GM23338 (cell line): ENCODE results near the gene HCFC1.

Source experiments
- CREB1 ChIP-seq: fragments of 250-450 bp; sonication (Bioruptor Pico); IDR thresholded peaks from 2 replicates; pipeline ENCODE4 v1.5.0; 2020; ENCODE audit warnings: low read depth, mild to moderate bottlenecking, moderate library complexity
- CTCF ChIP-seq, 2 experiments: fragments of 200-600 bp in 1 of 2; sonication (generic) in 1 of 2; conservative IDR thresholded peaks; 2 replicates each; pipeline versions ENCODE4 v1.5.1 to v1.6.1; 2016 to 2017; ENCODE audit warnings: antibody characterized with exemption in 2 of 2, low read depth in 2 of 2, mild to moderate bottlenecking in 2 of 2, moderate library complexity in 1 of 2
- ETS1 ChIP-seq: IDR thresholded peaks from 2 replicates; pipeline ENCODE4 v1.6.1; 2016; ENCODE audit warnings: antibody characterized with exemption
- EZH2 ChIP-seq: fragments of 200-600 bp; sonication (generic); IDR thresholded peaks from one replicate; pipeline ENCODE4 v1.8.0; 2017; ENCODE audit warnings: antibody characterized with exemption, mild to moderate bottlenecking, low read depth; ENCODE audit not compliant: unreplicated experiment
- EZH2phosphoT487 ChIP-seq: fragments of 200-600 bp; sonication (generic); IDR thresholded peaks from one replicate; pipeline ENCODE4 v1.8.1; 2018; ENCODE audit warnings: antibody characterized with exemption; ENCODE audit not compliant: unreplicated experiment
- JUNB ChIP-seq: IDR thresholded peaks from one replicate; pipeline ENCODE4 v1.6.1; 2016; ENCODE audit warnings: antibody characterized with exemption; ENCODE audit not compliant: unreplicated experiment
- NANOG ChIP-seq: IDR thresholded peaks from 2 replicates; pipeline ENCODE4 v1.6.1; 2016; ENCODE audit warnings: antibody characterized with exemption, borderline replicate concordance
- POLR2AphosphoS5 ChIP-seq: IDR thresholded peaks from 2 replicates; pipeline ENCODE4 v1.6.1; 2016; ENCODE audit warnings: antibody characterized with exemption, low read depth
- ZNF114 ChIP-seq: fragments of 250-450 bp; sonication (Bioruptor Pico); IDR thresholded peaks from 2 replicates; pipeline ENCODE4 v1.5.0; 2020; ENCODE audit warnings: mild to moderate bottlenecking, moderate library complexity
- TF ChIP-seq, protein P1 (sequence below): IDR thresholded peaks from one replicate; pipeline ENCODE4 v1.6.1; 2018; ENCODE audit warnings: antibody characterized with exemption; ENCODE audit not compliant: unreplicated experiment

DNA sequence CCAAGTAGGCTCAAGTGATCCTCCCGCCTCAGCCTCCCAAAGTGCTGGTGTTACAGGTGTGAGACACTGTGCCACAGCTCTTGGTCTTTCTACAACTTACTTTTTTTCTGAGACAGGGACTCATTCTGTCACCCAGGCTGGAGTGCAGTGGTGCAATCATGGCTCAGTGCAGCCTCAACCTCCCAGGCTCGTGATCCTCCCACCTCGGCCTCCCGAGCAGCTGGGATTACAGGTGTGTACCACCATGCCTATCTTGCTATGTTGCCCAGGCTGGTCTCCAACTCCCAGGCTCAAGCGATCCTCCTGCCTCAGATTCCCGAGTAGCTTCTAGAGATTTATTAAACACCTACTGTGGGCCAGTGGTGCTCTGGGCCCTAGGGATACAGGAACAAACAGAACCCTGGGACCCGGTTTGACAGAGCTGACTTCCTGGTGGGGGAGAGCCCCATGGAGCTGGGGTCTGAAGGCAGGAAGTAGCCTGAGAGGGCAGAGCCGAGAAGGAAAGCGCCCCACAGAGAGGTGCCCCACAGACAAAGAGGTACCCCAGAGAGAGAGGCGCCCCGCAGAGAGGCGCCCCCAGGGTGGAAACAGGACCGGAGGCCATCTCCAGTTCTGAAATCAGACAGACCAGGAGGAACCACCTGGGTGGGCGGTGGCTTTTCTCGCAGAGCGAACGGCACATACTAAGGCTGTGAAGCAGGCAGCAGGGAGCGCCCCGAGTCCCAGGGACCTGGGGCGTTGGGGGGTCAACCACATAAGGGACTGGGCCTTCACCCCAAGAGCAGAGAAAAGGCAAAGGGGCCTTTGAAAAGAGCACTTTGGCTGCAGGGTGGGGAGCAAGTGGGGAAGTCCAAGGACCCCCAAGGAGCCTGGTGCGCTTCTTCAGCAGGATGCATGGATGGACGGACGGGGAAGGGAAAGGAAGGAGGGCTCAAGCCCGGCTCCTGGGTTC lies 43.1 kb upstream of the HCFC1 start:
- TF ChIP-seq CTCF (conservative IDR thresholded peaks at IDR 0.05; ENCODE audit: low read depth in 2 of 2) = no peak
- no peak for TF ChIP-seq EZH2phosphoT487
- TF ChIP-seq ETS1 = no peak
- TF ChIP-seq EZH2 = no peak
- TF ChIP-seq ZNF114 (CRISPR knock-in tag) = no peak
- TF ChIP-seq POLR2AphosphoS5 = no peak
- no peak for TF ChIP-seq JUNB
- TF ChIP-seq, protein P1, sequence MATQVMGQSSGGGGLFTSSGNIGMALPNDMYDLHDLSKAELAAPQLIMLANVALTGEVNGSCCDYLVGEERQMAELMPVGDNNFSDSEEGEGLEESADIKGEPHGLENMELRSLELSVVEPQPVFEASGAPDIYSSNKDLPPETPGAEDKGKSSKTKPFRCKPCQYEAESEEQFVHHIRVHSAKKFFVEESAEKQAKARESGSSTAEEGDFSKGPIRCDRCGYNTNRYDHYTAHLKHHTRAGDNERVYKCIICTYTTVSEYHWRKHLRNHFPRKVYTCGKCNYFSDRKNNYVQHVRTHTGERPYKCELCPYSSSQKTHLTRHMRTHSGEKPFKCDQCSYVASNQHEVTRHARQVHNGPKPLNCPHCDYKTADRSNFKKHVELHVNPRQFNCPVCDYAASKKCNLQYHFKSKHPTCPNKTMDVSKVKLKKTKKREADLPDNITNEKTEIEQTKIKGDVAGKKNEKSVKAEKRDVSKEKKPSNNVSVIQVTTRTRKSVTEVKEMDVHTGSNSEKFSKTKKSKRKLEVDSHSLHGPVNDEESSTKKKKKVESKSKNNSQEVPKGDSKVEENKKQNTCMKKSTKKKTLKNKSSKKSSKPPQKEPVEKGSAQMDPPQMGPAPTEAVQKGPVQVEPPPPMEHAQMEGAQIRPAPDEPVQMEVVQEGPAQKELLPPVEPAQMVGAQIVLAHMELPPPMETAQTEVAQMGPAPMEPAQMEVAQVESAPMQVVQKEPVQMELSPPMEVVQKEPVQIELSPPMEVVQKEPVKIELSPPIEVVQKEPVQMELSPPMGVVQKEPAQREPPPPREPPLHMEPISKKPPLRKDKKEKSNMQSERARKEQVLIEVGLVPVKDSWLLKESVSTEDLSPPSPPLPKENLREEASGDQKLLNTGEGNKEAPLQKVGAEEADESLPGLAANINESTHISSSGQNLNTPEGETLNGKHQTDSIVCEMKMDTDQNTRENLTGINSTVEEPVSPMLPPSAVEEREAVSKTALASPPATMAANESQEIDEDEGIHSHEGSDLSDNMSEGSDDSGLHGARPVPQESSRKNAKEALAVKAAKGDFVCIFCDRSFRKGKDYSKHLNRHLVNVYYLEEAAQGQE = no peak
- no peak for TF ChIP-seq CREB1 (CRISPR knock-in tag)
- TF ChIP-seq NANOG = no peak
